HG02763 (cell line): ENCODE measurements around the gene DMTF1.
"Not testable (repeated sequence)": the region's sequence is repeated elsewhere in the genome, so short reads cannot be mapped to it uniquely, and the experiment has no call there.

Source experiments
- ATAC-seq: cut with Tn5 transposase; IDR thresholded peaks from one replicate; pipeline ENCODE4 v1.9.1; 2021; ENCODE audit warnings: mild to moderate bottlenecking, moderate library complexity; ENCODE audit not compliant: unreplicated experiment

DMTF1 gene

GRCh38 chr7:87192784-87193487 lies 40.7 kb downstream of the DMTF1 start:
- ATAC-seq, result no peak

GRCh38 chr7:87193912-87194311 lies 41.7 kb downstream of the DMTF1 start:
- no peak for ATAC-seq

DNA sequence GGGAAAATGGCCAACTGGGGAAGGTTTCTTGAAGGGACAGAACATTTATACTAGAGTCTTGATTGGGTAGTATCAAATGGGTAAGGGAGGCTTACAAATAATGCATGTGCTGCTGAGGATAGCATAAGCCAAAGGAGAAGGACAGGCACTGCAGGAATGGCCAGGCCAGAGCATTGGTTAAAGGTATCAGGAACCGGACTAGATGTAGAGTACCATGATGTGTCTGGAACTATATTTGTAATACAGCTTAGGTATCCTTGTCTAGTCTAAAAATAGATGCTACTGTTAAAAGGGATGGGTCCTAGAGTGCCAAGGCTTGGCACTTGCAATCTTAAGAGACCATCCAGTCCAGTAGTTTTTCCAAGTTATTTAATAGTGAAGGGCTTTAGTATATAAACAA lies 47.0 kb downstream of the DMTF1 start:
- no peak for ATAC-seq

DNA sequence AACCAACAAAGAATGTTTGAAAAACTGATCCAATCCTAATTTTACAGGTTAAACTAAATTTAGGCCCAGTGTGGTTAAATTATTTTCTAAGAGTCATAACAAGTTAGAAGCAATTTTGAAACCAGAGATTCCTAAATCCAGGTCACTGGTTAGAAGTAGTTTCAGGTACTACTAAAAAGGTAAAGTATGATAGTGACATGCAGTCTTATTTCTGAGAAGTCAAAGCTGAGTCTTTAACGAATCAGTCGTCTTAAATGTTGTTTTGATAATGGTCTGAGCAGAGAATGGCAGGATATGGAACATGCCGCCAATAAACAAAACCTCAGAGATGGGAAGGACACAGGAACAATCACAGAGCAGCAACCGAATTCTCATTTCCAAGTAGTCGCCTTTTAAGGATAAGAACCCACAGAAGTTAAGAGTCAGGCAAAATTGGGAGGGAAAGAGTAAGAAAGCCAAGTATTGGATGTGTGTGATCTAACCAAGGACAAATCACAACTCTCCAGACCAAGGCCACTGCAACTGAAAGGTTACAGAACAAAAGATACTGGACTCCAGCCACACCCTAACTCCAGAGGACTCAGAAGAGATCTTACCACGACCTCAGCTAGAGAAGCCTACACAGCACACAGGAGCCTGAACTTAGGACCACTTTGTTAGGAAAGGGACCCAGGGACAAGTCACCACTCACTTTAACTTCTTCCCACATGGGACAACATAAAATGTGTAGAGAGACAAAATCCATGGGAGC lies 47.6 kb downstream of the DMTF1 start:
- ATAC-seq, result no peak

GRCh38 chr7:87202208-87202607 lies 50.0 kb downstream of the DMTF1 start:
- ATAC-seq, result no peak

DNA sequence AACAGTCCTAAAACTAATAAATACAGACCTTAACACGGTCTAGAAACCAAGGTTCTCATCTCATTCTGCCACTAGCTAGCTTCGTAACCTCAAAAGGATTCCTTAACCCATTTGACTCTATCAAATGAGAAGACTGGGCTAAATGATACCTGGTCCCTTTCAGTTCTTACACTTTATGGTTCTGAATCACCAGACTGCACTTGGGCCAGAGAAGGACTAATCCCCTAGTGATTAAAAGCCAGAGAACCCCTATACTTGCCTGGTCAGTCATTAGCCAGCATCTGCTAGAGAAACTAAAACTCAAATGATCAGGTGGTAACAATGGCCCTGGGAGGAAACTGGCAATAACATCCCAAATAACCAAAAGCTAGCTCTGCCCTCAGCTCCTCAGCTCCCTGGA lies 50.5 kb downstream of the DMTF1 start:
- no peak for ATAC-seq

GRCh38 chr7:87203929-87204328 lies 51.7 kb downstream of the DMTF1 start:
- not testable (repeated sequence) for ATAC-seq

DNA sequence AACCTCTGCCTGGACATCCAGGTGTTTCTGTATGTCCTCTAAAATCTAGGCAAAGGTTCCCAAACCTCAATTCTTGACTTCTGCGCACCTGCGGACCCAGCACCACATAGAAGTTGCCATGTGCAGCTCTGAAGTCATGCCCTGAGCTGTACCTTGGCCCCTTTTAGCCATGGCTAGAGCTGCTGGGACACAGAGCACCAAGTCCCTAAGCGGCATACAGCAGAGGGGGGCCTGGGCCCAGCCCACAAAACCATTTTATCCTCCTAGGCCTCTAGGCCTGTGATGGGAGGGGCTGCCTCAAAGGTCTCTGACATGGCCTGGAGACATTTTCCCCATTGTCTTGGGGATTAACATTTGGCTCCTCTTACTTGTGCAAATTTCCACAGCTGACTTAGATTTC lies 52.7 kb downstream of the DMTF1 start:
- ATAC-seq, result no peak

DNA sequence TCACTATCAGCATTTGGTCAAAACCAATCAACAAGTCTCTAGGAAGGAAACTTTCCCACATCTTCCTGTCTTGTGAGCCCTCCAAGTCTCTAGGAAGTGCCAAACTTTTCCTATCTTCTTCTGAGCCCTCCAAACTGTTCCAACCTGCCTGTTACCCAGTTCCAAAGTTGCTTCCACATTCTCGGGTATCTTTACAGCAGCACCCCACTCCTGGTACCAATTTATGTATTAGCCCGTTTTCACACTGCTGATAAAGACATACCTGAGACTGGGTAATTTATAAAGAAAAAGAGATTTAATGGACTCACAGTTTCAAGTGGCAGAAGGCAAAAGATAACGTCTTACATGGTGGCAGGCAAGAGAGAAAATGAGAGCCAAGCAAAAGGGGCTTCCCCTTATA lies 53.4 kb downstream of the DMTF1 start:
- not testable (repeated sequence) for ATAC-seq

GRCh38 chr7:87206361-87206760 lies 54.1 kb downstream of the DMTF1 start:
- no peak for ATAC-seq

DNA sequence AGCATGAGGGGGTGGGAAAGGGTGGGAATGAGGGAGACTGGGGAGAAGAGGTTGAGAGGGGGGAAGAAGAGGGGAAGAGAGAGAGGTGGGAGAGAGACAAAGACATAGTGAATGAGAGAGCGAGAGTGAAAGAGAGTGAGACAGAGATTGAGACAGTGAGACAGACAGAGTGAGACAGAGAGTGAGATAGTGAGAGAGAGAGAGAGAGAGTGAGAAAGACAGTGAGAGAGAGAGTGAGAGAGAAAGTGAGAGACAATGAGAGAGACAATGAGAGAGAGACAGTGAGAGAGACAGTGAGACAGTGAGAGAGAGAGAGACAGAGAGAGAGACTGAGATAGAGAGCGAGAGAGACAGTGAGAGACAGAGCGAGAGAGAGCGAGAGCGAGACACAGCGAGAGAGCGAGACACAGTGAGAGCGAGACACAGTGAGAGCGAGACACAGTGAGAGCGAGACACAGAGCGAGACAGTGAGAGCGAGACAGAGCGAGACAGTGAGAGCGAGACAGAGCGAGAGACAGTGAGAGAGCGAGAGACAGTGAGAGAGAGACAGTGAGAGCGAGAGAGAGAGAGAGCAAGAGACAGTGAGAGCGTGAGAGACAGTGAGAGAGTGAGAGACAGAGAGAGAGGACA lies 57.2 kb downstream of the DMTF1 start:
- ATAC-seq, result no peak

DNA sequence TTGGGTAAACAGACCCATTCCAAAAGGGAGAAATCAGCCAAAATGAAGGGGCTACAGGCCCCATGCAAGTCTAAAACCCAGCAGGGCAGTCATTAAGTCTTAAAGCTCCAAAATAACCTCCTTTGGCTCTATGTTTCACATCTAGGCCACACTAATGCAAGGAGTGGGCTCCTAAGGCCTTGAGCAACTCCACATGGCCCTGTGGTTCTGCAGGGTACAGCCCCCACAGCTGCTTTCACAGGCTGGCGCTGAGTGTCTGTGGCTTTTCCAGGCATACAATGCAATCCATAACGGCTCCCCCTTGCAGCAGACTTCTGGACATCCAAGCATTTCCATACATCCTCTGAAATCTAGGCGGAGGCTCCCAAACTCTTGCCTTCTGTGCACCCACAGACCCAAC lies 58.3 kb downstream of the DMTF1 start:
- no peak for ATAC-seq

- no peak for ATAC-seq
These were observed 60.2 kb downstream of the DMTF1 start for GRCh38 chr7:87212498-87212897.

GRCh38 chr7:87213252-87213651 lies 61.0 kb downstream of the DMTF1 start:
- ATAC-seq, result no peak

DNA sequence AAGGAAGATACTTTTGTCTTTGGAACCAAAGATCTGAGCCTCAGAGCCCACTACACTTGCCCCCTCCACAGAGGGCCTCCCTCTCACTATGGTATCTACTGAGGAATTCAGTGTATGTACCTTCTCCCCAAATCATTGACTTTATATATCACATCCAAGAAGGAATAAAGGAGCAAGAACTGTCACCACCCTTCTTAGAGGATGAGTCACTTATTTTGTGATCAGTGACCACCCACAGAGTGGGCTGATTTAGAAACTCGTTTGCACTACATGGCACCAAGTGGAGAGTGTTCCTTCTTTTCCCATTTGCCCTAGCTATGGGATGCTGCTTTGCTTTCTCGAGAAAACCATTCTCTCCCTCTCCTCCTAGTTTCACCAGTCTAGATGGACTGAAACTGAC lies 61.6 kb downstream of the DMTF1 start:
- no peak for ATAC-seq

DNA sequence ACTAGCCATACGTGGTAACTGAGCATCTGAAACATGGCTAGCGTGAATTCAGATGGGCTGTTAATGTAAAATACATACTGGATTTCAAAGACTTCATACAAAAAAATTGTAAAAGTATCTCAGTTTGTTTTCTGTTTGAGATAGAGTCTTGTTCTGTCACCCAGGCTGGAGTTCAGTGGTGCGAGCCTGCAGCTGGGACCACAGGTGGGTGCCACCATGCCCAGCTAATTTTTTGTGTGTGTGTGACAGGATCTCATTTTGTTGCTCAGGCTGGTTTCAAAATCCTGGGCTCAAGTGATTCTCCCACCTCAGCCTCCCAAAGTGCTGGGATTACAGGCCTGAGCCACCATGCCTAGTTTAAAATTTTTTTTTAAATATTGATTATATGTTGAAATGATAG lies 62.8 kb downstream of the DMTF1 start:
- no peak for ATAC-seq

DNA sequence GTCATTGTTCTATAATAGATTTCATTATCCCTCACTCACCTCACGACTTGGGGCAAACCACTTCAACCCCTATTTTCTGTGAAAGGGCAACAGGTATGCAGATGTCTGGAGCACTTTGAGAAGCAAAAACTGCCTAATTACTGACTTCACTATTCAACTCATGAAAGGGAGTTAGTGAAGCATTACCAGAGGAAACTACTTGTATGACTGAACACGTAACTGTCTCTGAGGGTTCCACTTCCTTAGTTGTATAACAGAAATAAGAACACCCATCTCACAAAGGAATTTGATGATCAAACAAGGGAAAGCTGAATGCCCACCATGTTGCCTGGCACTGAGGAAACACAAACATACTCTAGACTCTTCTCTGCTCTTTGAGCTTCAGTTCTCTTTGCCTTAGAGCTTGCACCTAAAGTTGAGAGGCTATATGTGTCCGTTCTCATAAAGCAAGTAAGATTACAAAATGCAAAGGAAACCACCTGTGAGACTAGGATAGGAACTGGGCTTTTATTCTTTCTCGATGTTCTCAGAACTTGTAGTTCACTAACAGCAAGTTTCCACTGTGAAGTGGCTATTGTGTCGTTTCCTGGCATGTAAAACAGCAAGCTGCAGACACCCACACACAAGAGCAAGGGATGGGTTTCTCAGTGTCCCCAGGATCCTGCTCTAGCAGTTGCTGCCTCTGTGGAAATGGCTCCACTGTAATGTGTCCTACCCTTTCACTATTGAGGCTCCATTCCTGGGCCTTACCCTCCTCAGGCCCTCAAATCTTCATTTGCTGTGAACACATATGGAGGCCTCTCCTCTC lies 64.7 kb downstream of the DMTF1 start:
- ATAC-seq, result peak; percentile 53

DNA sequence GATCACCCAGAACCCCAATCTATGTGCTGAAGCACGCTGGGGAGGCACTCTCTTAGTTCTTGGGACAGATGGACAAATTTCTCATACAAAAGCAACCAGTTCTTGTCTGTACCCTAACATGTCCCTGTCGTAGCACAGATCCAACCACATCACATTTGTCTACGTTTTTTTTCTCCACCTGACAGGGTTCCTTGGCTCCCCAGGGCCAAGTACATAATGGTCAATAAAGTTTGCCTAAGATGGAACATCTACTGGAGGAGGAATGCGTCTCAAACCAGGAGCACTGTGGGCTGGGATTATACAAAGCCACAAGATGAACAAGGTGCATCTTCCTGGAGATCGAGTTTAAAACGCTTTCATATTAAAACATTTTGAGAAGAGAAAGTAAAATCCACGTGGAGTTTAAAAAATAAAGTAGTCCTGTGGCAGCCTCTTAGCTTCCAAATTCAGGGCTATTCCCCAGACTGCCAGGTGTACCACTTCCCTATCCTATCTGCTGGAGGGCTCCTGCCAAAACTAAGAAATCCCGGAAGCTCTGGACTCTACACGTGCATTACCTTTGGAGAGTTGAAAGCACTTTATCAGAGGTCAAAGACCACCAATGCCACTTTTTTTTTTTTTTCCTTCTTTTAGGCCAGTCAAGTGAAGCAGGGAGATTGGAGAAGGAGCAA lies 65.9 kb downstream of the DMTF1 start:
- no peak for ATAC-seq

DNA sequence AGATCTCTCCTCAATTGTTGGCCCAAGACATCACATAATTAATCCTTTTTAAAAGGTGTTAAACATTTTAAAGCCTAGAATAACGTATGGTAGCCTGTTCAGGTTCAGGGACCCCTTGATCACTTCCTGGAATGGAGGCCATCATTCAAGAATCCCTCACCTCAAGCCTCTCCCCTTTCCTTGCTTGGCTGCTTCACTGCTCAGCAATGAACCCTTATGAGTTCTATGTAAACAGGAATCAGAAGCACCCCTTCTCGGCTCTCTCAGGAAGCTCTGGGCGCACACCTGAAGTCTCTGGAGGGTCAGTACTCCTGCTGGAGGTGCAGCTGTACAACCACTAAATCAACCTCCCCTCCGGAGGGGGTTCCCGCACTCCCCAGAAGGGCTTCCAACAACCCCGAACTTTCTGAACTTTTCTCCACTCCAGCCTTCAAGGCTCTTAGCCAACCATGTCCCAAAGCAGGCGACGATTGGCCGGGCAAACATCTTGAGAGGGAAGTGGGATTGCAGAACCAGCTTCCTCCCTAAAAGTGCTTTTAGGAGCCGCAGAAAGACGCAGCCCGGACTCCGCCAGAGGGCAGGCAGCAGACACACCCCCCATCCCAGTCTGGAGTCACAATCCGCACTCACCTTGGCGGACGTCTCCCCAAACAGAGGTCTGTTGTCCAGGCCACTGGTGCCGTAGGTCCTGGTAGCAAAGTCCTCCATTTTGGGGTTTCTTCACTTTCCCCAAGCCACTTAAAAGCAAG lies 66.7 kb downstream of the DMTF1 start:
- ATAC-seq, result peak; percentile 8

DNA sequence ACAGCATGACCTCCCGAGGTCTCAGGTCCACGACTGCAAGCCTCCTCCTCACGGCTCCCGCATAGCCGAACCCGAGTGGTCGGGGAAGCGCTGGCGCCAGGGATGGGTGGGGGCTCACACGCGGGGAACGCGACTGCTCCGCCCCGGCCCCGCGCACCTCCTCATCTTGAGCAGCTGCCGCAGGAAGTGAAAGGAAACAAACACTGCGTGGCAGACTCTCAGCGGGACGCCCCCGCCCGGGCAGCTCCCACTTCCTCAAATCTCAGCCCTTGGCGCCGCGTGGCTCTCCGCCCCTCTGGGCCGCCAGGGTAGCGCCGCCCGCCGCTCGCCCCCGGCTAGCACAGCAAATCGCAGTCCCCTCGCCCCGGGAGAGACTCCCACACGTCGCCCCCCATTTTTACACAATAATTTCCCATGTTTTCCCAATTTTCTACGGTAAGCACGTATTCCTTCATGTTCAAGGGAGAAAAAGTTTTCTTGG lies 67.3 kb downstream of the DMTF1 start, which contains the start of gene TMEM243:
TSS of gene TMEM243 (minus strand) at position 188 of the 481 bp plus-strand sequence. CDS start 229 bp downstream, outside the sequence.
- peak; percentile 40 for ATAC-seq
